SW480 (cell line): ENCODE results near the gene ZNF350.
"Not testable (repeated sequence)": the region's sequence is repeated elsewhere in the genome, so short reads cannot be mapped to it uniquely, and the experiment has no call there.

Experiments
- DNase-seq: peaks from one replicate; pipeline ENCODE4 v3.0.0-alpha.2; 2016; ENCODE audit warnings: low spot score

The ZNF350 gene

DNA sequence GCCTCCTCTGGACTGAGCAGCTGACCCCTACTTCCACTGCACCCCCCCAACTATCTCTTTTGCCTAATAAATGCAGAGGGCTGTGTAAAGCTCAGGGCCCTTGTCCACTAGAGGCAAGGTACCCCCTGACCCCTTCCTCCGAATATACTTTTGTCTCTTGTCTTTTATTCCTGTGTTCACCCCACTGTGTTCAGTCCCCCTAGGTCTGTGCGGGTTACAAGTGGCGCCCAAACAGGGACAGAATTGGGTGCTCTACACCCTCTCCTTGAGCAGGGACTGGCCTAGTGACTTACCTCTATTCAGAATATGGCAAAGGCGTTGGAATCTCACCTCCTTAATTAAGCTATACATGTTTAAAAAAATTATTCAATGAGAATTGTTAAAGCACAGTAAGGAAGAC is 15.0 kb downstream of the ZNF350 start:
- no peak for DNase-seq

DNA sequence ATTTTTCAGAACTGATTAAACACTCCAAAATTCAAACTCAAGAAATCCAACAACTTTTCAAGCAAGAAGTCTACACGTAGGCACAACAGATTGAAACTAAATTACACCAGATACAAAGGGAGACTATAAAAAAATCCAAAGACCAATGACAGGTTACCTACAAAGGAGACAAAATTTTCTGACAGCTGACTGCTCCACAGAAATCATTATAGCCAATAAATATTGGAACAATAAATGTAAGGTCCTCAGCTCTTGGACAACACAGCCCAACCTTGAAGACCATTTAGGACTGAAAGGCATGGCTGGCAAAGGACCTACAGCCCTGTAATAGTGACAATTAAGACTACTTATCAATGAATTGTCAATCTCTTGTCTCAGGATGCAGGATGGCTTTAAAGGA is 15.9 kb downstream of the ZNF350 start:
- no peak for DNase-seq

DNA sequence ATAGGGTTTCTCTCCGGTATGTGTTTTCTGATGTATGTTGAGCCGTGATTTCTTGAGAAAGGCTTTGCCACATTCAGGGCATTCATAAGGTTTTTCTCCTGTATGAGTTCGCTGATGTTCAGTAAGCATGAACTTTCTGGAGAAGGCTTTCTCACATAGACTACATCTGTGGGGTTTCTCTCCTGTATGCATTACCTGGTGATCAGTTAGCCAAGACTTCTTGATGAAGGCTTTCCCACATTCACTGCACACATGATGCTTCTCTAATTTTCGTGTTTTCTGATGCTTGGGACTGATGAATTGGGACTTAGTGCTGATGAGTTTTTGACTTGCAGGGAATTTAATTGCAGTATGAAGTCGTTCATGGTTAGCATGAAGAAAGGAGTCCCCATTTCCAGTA is 21.1 kb downstream of the ZNF350 start:
- no peak for DNase-seq

DNA sequence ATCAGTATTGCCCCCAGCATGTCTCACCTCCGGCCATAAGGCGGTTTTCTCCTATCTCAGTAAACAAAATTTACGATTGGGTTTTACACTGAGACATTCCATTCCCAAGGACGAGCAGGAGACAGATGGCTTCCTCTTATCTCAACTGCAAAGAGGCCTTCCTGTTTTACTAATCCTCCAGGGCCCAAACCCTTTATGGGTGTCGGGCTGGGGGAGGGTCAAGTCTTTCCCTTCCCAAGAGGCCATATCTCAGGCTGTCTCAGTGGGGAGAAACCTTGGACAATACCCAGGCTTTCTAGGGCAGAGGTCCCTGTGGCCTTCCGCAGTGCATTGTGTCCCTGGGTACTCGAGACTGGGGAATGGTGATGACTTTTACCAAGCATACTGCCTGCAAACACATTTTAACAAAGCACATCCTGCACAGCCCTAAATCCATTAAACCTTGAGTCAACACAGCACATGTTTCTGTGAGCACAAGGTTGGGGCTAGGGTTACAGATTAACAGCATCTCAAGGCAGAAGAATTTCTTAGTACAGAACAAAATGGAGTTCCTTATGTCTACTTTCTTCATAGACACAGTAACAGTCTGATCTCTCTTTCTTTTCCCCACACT is 25.9 kb downstream of the ZNF350 start:
- not testable (repeated sequence) for DNase-seq

DNA sequence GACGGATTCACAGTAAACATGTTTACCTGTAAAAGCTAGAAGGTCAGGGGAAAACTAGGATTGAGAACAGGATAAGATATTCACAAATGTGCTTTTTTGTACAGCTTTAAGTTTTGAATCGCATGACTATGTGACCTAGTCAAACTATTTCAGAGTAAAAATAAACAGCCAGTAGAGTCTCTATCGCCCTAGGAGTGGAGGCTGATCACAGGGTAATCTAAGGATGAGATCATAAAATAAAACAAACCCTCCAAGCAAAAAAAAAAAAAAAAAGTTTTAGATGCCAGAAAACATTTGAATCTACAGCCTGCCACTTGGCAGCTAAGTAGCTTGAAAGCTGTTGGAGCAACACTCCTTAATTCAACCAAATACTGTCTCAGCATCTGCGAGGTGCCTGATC is 26.8 kb downstream of the ZNF350 start:
- DNase-seq: no peak

DNA sequence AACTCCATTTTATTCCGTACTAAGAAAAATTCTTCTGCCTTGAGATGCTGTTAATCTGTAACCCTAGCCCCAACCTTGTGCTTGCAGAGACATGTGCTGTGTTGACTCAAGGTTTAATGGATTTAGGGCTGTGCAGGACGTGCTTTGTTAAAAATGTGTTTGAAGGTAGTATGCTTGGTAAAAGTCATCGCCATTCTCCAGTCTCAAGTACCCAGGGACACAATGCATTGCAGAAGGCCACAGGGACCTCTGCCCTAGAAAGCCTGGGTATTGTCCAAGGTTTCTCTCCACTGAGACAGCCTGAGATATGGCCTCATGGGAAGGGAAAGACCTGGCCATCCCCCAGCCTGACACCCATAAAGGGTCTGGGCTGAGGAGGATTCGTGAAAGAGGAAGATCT is 28.8 kb downstream of the ZNF350 start:
- DNase-seq: not testable (repeated sequence)

DNA sequence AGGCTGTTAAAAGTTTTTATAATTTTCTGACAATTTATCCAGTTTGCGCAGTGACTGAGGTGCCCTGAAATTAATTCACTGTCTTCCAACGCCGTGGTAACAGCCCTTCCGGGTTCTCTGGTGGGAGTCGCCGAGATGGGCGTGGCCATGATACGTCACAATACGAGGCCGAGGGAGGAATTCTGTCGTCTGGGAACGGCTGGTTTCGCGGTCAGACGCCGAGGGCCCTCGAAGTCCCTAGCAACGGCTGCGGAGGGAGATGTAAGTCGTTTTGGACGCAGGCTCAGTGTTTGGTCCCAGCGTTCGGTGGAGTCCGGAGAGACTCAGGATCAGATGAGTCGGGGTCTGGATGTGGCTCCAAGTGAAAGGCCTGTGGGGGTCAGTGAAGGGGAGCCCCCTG is 37.7 kb downstream of the ZNF350 start:
- no peak for DNase-seq

DNA sequence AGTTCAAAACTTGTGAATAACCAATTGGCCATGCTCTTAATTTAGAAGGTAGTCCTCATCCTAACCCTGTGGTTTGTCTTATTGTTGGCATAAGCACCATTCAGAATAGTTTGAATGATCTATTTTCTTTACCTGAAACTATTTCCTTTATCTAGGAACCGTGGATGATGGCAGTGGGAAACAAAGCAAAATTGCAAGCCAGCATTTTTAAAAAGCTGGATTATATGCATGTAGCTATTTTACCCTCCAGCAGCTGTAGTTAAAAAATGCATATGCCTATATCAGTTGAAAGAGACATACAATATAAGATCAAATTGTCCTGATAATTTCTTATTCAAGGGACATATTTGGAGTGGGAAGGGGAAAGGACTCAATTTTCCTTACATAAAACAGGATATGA is 40.0 kb downstream of the ZNF350 start:
- no peak for DNase-seq

DNA sequence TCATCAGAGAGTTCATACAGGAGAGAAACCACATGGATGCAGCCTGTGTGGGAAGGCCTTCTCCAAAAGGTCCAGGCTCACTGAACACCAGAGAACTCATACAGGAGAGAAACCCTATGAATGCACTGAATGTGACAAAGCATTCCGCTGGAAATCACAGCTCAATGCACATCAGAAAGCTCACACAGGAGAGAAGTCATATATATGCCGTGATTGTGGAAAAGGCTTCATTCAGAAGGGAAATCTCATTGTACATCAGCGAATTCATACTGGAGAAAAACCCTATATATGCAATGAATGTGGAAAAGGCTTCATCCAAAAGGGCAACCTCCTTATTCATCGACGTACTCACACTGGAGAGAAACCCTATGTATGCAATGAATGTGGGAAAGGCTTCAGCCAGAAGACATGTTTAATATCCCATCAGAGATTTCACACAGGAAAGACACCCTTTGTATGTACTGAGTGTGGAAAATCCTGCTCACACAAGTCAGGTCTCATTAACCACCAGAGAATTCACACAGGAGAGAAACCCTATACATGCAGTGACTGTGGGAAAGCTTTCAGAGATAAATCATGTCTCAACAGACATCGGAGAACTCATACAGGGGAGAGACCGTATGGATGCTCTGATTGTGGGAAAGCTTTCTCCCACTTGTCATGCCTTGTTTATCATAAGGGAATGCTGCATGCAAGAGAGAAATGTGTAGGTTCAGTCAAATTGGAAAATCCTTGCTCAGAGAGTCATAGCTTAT is 41.7 kb downstream of the ZNF350 start:
- DNase-seq: no peak

DNA sequence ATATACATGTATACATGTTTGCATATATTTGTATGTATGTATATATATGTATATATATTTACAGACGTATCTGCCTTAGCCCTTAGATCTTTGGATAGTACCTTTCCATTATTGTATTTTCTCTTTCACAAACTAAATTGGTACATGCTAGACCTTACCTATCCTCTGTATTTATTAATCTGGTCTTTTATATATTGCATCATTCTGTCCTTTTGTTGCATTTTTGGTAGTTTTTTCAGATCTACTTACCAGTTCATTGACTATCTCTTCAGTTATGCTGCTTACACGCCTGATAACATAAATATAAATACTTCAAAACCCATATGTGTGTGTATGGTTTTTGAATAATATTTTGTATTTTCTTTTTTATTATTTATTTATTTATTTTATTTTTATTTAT is 47.7 kb downstream of the ZNF350 start:
- no peak for DNase-seq

DNA sequence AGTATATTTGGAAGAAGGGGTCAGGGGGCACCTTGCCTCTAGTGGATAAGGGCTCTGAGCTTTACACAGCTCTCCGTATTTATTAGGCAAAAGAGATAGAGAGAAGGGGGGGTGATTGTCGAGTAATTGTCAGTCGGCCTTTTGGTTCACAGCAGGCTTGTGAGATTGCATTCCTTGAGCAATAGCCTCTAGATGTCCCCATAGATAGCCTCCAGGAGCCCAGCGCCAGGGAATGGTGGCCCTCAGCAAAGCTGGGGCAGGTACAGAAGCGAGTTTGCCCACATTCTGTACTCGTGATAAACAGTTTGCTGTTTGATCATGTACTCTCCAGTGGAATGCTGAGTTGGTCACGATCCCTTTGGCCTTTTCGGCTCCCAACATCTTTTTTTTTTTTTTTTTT is 54.7 kb downstream of the ZNF350 start:
- no peak for DNase-seq

DNA sequence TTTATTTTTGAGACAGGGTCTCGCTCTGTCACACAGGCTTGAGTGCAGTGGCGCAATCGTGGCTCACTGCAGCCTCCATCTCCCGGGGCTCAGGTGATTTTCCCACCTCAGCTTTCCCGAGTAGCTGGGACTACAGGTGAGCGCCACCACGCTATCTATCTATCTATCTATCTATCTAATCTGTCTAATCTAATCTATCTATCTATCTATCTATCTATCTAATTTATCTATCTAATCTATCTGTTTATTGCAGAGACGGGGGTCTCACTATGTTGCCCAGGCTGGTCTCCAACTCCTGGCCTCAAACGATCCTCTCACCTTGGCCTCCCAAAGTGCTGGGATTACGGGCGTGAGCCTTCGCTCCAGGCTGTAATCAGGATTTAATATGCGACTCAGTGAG is 58.8 kb downstream of the ZNF350 start:
- no peak for DNase-seq

DNA sequence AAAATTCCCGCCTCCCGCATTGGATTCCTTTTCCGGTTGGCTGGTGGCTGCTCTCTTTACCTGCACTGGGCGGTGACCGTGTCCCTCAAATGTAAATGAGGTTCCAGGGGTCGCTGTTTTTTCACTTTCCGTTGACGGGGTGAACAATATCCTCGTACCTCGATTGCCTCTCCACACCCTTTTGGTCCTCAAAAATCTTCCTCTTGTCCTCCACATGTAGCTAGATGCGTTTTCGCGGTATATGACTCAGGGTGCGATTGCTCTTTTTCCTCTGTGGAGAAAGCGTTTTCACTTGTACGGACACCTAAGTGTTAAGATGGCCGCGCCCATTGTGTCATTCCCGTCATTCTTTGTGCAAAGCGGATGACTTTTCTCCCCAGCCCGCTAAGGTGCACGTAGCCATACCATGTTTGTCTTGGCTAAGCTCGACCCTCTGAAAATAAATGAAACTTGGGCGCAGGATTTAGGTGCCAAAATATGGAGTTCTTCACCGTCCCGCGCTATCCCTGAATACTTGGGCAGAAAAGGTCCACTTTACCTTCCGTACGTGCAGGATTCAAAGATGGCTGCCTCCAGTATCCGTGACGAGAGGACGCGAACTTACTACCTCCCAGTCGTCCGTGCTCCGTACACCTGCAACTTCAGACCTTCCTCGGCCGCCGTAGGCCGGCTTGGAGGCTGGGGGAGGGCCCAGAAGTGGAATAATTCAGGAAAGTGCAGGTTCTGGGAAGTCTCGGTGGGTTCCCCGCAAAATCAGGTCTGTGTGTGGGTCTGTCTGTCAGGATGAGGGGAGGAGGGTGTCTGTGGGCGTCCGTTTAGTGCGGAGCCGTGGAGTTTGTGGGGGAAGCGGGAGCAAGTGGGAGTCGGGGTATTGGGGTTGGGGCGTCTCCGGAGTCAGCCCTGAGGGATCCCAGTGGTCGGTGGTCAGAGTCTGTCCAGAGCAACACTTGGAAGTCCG is 59.6 kb downstream of the ZNF350 start, which contains the start of gene ZNF613:
Gene ZNF613 (plus strand): TSS at position 689 of the 958 bp plus-strand sequence. CDS start 8,749 bp downstream, outside the sequence.
- peak; percentile 90 for DNase-seq

DNA sequence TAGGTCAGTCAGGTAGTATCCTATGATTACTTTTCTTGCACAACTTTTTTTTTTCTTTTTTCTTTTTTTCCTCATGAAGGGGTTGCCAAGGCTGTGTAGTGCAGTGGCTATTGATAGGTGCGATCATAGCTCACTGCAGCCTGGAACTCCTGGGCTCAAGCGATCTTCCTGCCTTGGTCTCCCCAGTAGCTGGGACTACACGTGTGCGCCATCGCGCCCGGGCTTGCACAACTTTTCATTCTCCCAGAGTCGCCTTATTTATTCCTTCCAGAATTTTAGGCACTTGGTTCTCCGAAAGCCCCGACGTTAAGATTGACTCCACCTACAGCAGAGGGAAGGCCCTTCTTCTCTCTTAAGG is 60.2 kb downstream of the ZNF350 start:
- DNase-seq: no peak

DNA sequence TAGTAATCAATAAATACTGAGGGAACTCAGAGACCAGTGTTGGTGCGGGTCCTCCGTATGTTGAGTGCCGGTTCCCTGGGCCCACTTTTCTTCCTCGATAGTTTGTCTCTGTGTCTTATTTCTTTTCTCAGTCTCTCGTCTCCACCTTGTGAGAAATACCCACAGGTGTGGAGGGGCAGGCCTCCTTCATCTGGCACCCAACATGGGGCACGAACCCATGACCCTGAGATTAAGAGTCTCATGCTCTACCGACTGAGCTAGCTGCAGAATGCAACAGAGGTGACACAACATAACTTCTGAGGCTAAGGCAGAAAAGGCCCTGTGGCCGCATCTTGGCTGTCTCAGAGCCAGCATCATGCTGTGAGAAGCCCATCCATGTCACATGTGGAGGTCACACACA is 64.7 kb downstream of the ZNF350 start:
- DNase-seq: no peak

DNA sequence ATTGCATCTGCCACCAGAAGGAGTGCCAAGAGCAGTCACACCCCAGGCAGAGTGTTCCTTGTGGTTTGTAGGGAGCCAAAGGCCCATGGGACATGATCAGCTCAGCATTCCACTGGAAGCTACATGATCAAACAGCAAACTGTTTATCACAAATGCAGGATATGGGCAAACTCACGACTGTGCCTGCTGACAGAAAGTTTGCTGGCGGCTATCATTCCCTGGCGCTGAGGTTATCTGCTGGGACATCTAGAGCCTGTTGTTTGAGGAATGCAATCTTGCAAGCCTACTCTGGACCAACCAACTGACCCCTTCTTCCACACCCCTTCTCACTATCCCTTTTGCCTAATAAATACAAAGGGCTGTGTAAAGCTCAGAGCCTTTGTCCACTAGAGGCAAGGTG is 67.0 kb downstream of the ZNF350 start:
- no peak for DNase-seq

DNA sequence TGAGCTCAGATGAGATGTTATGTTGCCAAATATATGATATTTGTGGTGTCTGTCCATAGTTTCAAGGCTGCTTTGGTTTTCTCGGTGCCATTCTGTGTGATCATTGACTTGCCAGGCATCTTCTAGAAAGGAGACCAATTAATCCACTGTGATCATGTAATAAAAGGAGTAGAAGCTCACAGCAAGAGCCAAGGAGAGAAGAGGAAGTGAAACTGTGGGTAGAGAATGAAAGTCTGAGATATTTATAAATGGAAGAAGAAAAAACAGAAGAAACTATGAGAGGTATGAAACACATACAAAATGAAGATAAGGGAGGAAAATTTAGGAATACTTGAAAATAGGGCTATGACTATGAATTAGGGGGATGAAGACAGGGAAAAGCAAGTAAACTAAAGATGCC is 70.5 kb downstream of the ZNF350 start:
- DNase-seq: no peak

DNA sequence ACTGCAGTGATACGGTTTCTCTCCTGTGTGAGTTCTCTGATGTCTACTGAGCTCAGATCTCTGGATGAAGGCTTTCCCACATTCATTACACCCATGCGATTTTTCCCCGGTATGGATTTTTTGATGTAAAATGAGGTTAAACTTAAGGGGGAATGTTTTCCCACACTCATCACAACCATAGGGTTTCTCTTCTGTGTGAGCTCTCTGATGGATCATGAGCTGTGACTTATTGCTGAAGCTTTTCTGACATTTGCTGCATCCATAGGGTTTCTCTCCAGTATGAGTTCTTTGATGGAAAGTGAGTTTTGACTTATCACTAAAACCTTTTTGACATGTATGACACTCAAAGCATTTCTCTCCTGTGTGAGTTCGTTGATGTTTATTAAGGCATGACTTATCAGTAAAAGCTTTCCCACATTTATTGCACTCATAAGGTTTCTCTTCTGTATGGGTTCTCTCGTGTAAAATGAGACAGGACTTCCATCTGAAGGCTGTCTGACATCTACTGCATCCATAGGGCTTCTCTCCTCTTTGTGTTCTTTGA is 71.2 kb downstream of the ZNF350 start:
- DNase-seq: no peak
